K562 (cell line): ENCODE data around the gene KRT6C.

Experiments
- CHD1 ChIP-seq: fragments of 200-600 bp; sonication (generic); IDR thresholded peaks from one replicate; pipeline ENCODE4 v1.6.1; 2012; ENCODE audit warnings: mild to moderate bottlenecking, moderate library complexity, low read length, inconsistent platforms
- CTCF ChIP-seq, 3 experiments: IDR thresholded peaks in 2 of 3; conservative IDR thresholded peaks in 1 of 3; 2 replicates each; pipeline ENCODE4 v1.5.1; 2011 to 2012; ENCODE audit warnings: low read length in 3 of 3, mild to moderate bottlenecking in 3 of 3, control low read depth in 2 of 3, improper control_type of control experiment in 1 of 3, inconsistent platforms in 1 of 3, low read depth in 1 of 3, mixed read lengths in 1 of 3, moderate library complexity in 1 of 3; ENCODE audit not compliant: insufficient read depth in 2 of 3
- ZKSCAN1 ChIP-seq: fragments of 150-350 bp; IDR thresholded peaks from 2 replicates; pipeline ENCODE4 v1.6.1; 2016; ENCODE audit warnings: low read depth, low read length
- TF ChIP-seq, protein P1 (sequence below): fragments of 450-650 bp; IDR thresholded peaks from 2 replicates; pipeline ENCODE4 v1.6.1; 2016; ENCODE audit warnings: borderline replicate concordance
- TF ChIP-seq, protein P2 (sequence below), 2 experiments: fragments of 450-650 bp in 1 of 2; sonication (generic) in 1 of 2; formaldehyde crosslinking in 1 of 2; IDR thresholded peaks in 1 of 2; conservative IDR thresholded peaks in 1 of 2; 2 replicates each; pipeline versions ENCODE4 v1.6.1 to v1.8.1; 2016 to 2023; ENCODE audit warnings: mild to moderate bottlenecking in 2 of 2, moderate library complexity in 2 of 2, inconsistent platforms in 1 of 2, missing genetic modification reagents in 1 of 2

DNA sequence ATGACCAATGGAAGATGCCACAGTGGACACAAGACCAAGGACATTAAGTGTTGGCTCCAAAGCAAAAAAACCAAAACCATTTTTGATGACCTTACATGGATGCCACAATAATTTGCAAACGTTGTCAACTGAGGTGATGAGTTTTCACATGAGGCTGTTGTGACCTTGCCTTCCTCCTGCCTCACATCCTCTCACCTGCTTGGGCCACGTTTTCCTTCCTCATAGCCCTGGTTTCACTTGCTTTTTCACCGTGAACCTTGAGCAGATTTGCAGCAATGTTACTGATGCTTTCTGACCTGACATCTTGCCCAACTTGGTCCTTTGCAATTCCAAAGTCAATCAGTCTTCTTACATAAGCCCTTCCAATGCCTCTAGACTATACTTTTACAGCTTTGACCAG is 25.4 kb downstream of the KRT6C start:
- TF ChIP-seq CTCF (IDR thresholded peaks at IDR 0.05 in 2 of 3, conservative IDR thresholded peaks at IDR 0.05 in 1 of 3; ENCODE audit: insufficient read depth in 2 of 3, low read depth in 1 of 3, low read length in 3 of 3): no peak
- TF ChIP-seq ZKSCAN1: no peak
- TF ChIP-seq, protein P1, sequence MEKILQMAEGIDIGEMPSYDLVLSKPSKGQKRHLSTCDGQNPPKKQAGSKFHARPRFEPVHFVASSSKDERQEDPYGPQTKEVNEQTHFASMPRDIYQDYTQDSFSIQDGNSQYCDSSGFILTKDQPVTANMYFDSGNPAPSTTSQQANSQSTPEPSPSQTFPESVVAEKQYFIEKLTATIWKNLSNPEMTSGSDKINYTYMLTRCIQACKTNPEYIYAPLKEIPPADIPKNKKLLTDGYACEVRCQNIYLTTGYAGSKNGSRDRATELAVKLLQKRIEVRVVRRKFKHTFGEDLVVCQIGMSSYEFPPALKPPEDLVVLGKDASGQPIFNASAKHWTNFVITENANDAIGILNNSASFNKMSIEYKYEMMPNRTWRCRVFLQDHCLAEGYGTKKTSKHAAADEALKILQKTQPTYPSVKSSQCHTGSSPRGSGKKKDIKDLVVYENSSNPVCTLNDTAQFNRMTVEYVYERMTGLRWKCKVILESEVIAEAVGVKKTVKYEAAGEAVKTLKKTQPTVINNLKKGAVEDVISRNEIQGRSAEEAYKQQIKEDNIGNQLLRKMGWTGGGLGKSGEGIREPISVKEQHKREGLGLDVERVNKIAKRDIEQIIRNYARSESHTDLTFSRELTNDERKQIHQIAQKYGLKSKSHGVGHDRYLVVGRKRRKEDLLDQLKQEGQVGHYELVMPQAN: no peak
- no peak for TF ChIP-seq CHD1
- TF ChIP-seq, protein P2, sequence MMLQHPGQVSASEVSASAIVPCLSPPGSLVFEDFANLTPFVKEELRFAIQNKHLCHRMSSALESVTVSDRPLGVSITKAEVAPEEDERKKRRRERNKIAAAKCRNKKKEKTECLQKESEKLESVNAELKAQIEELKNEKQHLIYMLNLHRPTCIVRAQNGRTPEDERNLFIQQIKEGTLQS (IDR thresholded peaks at IDR 0.05): no peak
- TF ChIP-seq, protein P2 (CRISPR knock-in tag; conservative IDR thresholded peaks at IDR 0.05): no peak
